ENCODE results near the gene SIGLEC14.

- TF ChIP-seq CTCF (IDR thresholded peaks at IDR 0.05) (no peak), POLR2A (IDR thresholded peaks at IDR 0.05) (no peak)
These were observed 34.8 kb upstream of the SIGLEC14 start for GRCh38 chr19:51681286-51681941.
